Large intestine (tissue), 3 donors: Measurements from ENCODE around the gene SPACA5. TPM values are rescaled to one million over a fixed set of nuclear protein-coding genes. Genes with fewer than 3 reads are reported as not detected.
"Not testable (repeated sequence)": the region's sequence is repeated elsewhere in the genome, so short reads cannot be mapped to it uniquely, and the experiment has no call there.

ENCODE experiments used
- DNase-seq, 2 donors: peaks; one replicate each; pipeline versions ENCODE4 v3.0.0 to v3.0.0-alpha.2; 2013
- H3K27ac ChIP-seq: one replicate; pipeline ENCODE4 v1.5.1; 2013; ENCODE audit warnings: low read length
- H3K27me3 ChIP-seq: 2 replicates; pipeline ENCODE4 v1.6.1; 2013; ENCODE audit warnings: low read length; ENCODE audit not compliant: control insufficient read depth, insufficient read depth
- H3K36me3 ChIP-seq: 2 replicates; pipeline ENCODE4 v1.6.1; 2013; ENCODE audit warnings: low read length; ENCODE audit not compliant: control insufficient read depth, insufficient read depth
- H3K4me1 ChIP-seq: one replicate; pipeline ENCODE4 v1.6.1; 2013; ENCODE audit warnings: low read length; ENCODE audit not compliant: control insufficient read depth, insufficient read depth
- H3K4me3 ChIP-seq: one replicate; pipeline ENCODE4 v1.5.1; 2013; ENCODE audit warnings: low read length
- H3K9me3 ChIP-seq: one replicate; pipeline ENCODE4 v1.6.1; 2013; ENCODE audit warnings: mild to moderate bottlenecking, low read depth, low read length, moderate library complexity; ENCODE audit not compliant: control insufficient read depth
- WGBS: methylation state at CpG from one replicate; pipeline ENCODE4 v1.1.5; 2013; ENCODE audit warnings: low lambda C conversion rate; ENCODE audit not compliant: insufficient coverage; 5-methylcytosine and 5-hydroxymethylcytosine counted together
- polyA plus RNA-seq: library from polyadenylated mRNA; unstranded; fragments of 120-200 nt; gene quantifications from one replicate; pipeline ENCODE4 v1.2.1, GENCODE V29; 2013

SPACA5 gene
- polyA plus RNA-seq, 1 donor, result not detected

- WGBS, result 0% methylated on average over 2 of the region's 30 CpGs
- Histone ChIP-seq H3K4me3 (peak overlapping the region; percentile 61), H3K36me3 (no peaks in the 10 kb centered on the region), H3K27ac (peak overlapping the region; percentile 82), H3K4me1 (no peaks in the 10 kb centered on the region), H3K9me3 (no peaks in the 10 kb centered on the region), H3K27me3 (no peaks in the 10 kb centered on the region)
- peak; percentile 61 to 93 for DNase-seq
Measured at GRCh38 chrX:48021026-48021900, 14.5 kb downstream of the SPACA5 start.

DNA sequence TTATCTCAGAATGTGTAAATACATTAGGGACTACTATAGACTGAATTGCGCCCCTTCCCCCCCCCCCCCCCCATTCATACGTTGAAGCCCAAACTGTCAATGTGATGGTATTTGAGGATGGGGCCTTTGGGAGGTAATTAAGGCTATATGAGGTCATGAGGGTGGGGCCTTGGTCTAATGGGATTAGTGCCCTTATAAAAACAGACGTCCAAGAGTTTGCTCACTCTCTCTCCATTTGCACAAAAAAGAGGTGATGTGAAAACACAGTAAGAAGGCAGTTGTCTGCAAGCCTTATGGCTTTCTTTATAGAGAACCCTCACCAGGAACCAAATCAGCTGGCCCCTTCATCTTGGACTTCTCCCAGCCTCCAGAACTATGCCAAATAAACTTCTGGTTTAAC, 15.3 kb downstream of the SPACA5 start:
- H3K4me3 ChIP-seq, result no peak overlapping the region
- no peaks in the 10 kb centered on the region for H3K27me3 ChIP-seq
- peak overlapping the region; percentile 82 for H3K27ac ChIP-seq
- DNase-seq, result no peak
- H3K9me3 ChIP-seq, result no peaks in the 10 kb centered on the region
- WGBS, result no CpG with 5 or more reads among the region's 3 CpGs
- H3K36me3 ChIP-seq, result no peaks in the 10 kb centered on the region
- H3K4me1 ChIP-seq, result peaks cover 3% of the 10 kb centered on the region

- no CpG with 5 or more reads among the region's 3 CpGs for WGBS
- Histone ChIP-seq H3K4me3 (no peak overlapping the region), H3K9me3 (no peaks in the 10 kb centered on the region), H3K4me1 (peaks cover 3% of the 10 kb centered on the region), H3K36me3 (no peaks in the 10 kb centered on the region), H3K27me3 (no peaks in the 10 kb centered on the region), H3K27ac (no peak overlapping the region)
- no peak for DNase-seq
Measured at GRCh38 chrX:48022738-48023137, 15.9 kb downstream of the SPACA5 start.

DNA sequence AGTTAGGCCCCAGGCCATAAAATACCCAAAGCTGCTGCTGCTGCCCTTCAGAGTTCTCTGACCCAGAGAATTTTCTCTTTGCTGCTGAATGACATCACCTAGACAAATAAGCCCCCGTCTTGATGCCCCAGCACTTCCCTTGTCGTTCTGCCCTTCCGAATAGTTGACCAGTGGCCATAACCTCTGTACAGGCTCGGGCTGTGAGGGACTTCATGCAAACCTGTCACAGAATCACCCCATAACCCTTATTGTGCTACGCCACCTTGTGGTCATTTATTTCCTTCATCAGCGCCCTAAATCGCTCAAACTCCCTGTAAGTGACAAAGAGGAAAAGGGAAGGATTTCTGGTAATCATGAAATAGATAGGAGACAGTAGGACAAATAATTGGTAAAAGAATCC, 18.8 kb downstream of the SPACA5 start:
- peak; percentile 36 to 49 for DNase-seq
- no peaks in the 10 kb centered on the region for H3K27me3 ChIP-seq
- H3K27ac ChIP-seq, result no peak overlapping the region
- H3K4me1 ChIP-seq, result peaks cover 3% of the 10 kb centered on the region
- no peaks in the 10 kb centered on the region for H3K36me3 ChIP-seq
- no peak overlapping the region for H3K4me3 ChIP-seq
- no peaks in the 10 kb centered on the region for H3K9me3 ChIP-seq
- no CpG with 5 or more reads among the region's 7 CpGs for WGBS

- H3K36me3 ChIP-seq, H3K9me3 ChIP-seq, H3K27me3 ChIP-seq, H3K27ac ChIP-seq, DNase-seq, H3K4me1 ChIP-seq, H3K4me3 ChIP-seq: not testable (repeated sequence)
- no CpG with 5 or more reads among the region's 4 CpGs for WGBS
Measured at GRCh38 chrX:48027545-48027944, 20.8 kb downstream of the SPACA5 start.

DNA sequence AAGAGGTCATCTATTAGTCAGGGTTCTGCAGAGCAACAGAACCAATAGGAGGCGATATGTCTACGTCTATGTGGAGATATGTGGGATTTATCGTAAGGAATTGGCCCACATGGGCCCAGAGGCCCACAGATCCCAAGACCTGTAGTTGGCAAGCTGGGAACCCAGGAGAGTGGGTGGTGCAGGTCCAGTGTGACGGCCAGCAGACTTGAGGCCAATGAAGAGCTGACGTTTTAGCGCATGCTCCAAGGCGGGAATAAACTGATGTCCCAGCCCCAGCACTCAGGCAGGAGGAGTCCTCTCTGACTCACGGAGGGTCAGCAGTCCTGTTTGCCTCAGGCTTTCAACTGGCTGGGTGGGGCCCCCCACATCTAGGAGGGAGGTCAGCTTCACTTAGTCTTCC, 21.3 kb downstream of the SPACA5 start:
- no peak for DNase-seq
- WGBS, result no CpG with 5 or more reads among the region's 8 CpGs

GRCh38 chrX:48030237-48030636, 23.4 kb downstream of the SPACA5 start:
- DNase-seq, result no peak
- Histone ChIP-seq H3K9me3 (no peaks in the 10 kb centered on the region), H3K27ac (no peak overlapping the region), H3K36me3 (peaks cover 2% of the 10 kb centered on the region), H3K4me3 (no peak overlapping the region), H3K4me1 (peaks cover 3% of the 10 kb centered on the region), H3K27me3 (no peaks in the 10 kb centered on the region)
- WGBS, result no CpG with 5 or more reads among the region's 10 CpGs

More for the DNA sequence above, 21.3 kb downstream of the SPACA5 start:
- no peaks in the 10 kb centered on the region for H3K9me3 ChIP-seq
- H3K4me1 ChIP-seq, result peaks cover 3% of the 10 kb centered on the region
- no peak overlapping the region for H3K27ac ChIP-seq
- H3K36me3 ChIP-seq, result peaks cover 2% of the 10 kb centered on the region
- no peak overlapping the region for H3K4me3 ChIP-seq
- no peaks in the 10 kb centered on the region for H3K27me3 ChIP-seq

DNA sequence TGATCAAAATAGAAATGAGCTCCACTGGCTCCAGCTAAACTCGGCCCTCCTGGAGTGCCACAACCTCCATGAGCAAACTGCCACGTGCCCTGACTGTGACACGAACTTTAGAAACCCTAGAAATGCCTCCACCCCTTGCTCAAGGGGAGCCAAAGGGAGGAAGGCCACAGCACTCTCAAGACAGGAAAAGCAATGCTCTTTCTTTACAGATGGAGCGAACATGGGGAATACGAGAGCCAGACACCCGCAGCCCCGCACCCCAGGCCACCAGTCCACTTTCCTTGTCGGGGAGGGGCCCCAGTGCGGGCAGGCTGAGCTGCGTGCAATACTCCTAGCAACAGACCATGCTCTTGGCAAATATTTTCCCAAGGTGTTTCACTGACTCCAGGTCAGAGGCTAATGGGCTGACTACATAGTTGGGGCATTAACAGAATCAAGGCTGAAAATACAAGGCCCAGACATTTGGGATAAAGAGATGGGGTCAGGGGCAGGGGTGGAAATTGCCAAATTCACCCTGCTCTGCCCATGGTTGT, 23.9 kb downstream of the SPACA5 start:
- H3K36me3 ChIP-seq, H3K4me3 ChIP-seq, H3K27me3 ChIP-seq, H3K9me3 ChIP-seq, DNase-seq, H3K4me1 ChIP-seq, H3K27ac ChIP-seq: not testable (repeated sequence)
- WGBS, result no CpG with 5 or more reads among the region's 10 CpGs

DNA sequence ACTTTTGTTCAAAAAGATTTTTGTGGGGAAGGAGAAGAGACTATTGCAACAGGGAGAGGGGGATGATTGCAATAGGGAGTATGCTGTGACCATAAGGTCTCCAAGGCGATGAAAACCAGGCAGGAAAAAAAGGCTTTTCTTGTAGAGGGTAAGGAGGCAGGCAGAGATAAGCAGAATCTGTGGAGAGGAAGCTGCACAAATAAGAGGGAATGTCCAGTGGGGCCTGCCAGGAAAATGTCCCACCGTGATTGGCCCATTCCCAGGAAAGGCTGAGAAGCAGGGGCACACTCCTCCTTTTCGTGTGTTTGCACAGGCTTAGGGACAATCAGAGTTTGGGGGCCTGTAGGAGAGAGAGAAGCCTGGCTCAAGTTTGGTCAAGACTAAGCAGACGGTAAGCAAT, 29.1 kb downstream of the SPACA5 start:
- no peak for DNase-seq
- Histone ChIP-seq H3K27ac (no peak overlapping the region), H3K4me3 (no peak overlapping the region), H3K36me3 (peaks cover 2% of the 10 kb centered on the region), H3K27me3 (no peaks in the 10 kb centered on the region), H3K4me1 (no peaks in the 10 kb centered on the region), H3K9me3 (no peaks in the 10 kb centered on the region)
- WGBS, result no CpG with 5 or more reads among the region's 4 CpGs

- Histone ChIP-seq H3K36me3 (peaks cover 2% of the 10 kb centered on the region), H3K4me3 (no peak overlapping the region), H3K27ac (no peak overlapping the region), H3K27me3 (no peaks in the 10 kb centered on the region), H3K4me1 (no peaks in the 10 kb centered on the region), H3K9me3 (no peaks in the 10 kb centered on the region)
- DNase-seq, result no peak
- no CpG with 5 or more reads among the region's 4 CpGs for WGBS
Measured at GRCh38 chrX:48043056-48043455, 36.3 kb downstream of the SPACA5 start.
